NB4 (cell line): ENCODE results near the gene SPAG5.

ENCODE experiments used
- CTCF ChIP-seq: IDR thresholded peaks from one replicate; pipeline ENCODE4 v1.5.1; 2012; ENCODE audit warnings: low read depth, low read length
- MAX ChIP-seq: IDR thresholded peaks from 2 replicates; pipeline ENCODE4 v1.6.1; 2011; ENCODE audit warnings: low read depth, low read length

GRCh38 chr17:28552176-28552999, 46.4 kb downstream of the SPAG5 start, which contains the start of gene UNC119:
- no peak for TF ChIP-seq CTCF
- TF ChIP-seq MAX, result 0 out of 2 replicates have a peak, but pooled peaks have one; percentile 15
